ENCODE measurements around the gene CRK. TPM values are rescaled to one million over a fixed set of nuclear protein-coding genes. Genes with fewer than 3 reads are reported as not detected.

Gene CRK
- total and polyA plus RNA-seq, 2 of the 4 experiments (the other 2 are of a cell fraction): 57.6 to 100 TPM

GRCh38 chr17:1440921-1441320, 15.1 kb downstream of the CRK start:
- H3K9ac ChIP-seq (ENCODE audit: low read depth, low read length): no peak overlapping the region
- H4K20me1 ChIP-seq (ENCODE audit: insufficient read depth, low read length): peaks cover 82% of the 10 kb centered on the region
- peak overlapping the region; percentile 24; the same call in 1 of the 2 replicates for H3K4ac ChIP-seq (ENCODE audit: low read depth, low read length)
- POLR2A ChIA-PET (ENCODE audit: unreplicated experiment): no interaction called here
- H4K91ac ChIP-seq (ENCODE audit: insufficient read depth, low read depth, low read length): no peak overlapping the region
- no peak overlapping the region for H2BK15ac ChIP-seq (ENCODE audit: low read depth, low read length)
- H3K27ac ChIP-seq (ENCODE audit: insufficient read depth, low read length): no peak overlapping the region
- intact Hi-C loops (cut with micrococcal nuclease): no loop called here
- in situ Hi-C loops (cut with MboI; ENCODE audit: low sequenced_read_pairs): no loop called here
- no peak overlapping the region for H3K56ac ChIP-seq (ENCODE audit: extremely low read depth, insufficient read depth, low read length)
- no peak overlapping the region for H2AK5ac ChIP-seq (ENCODE audit: low read depth, low read length)
- peaks cover 19% of the 10 kb centered on the region for H3K36me3 ChIP-seq (ENCODE audit: control insufficient read depth, insufficient read depth, low read length)
- dilution Hi-C loops (cut with HindIII; ENCODE audit: low sequenced_read_pairs, unreplicated experiment): no loop called here
- peaks cover 15% of the 10 kb centered on the region for H3K4me1 ChIP-seq (ENCODE audit: control insufficient read depth, insufficient read depth, low read length)
- H3K14ac ChIP-seq (replicated peaks; ENCODE audit: low read depth, low read length): no peak overlapping the region
- no peak overlapping the region for H4K8ac ChIP-seq (ENCODE audit: low read depth in 2 of 2, low read length in 2 of 2)
- no peak overlapping the region for H4K5ac ChIP-seq (ENCODE audit: low read depth, low read length)
- H2AK9ac ChIP-seq (replicated peaks; ENCODE audit: low read depth, low read length, poor library complexity): no peak overlapping the region
- H3K9me1 ChIP-seq (ENCODE audit: insufficient read depth, low read length): peaks cover 17% of the 10 kb centered on the region
- no peak overlapping the region for H2BK20ac ChIP-seq (ENCODE audit: low read depth, low read length)
- no peak overlapping the region for H3K4me3 ChIP-seq (ENCODE audit: insufficient read depth, low read depth, low read length)
- H3K23ac ChIP-seq (ENCODE audit: low read depth, low read length): no peak overlapping the region
- no peaks in the 10 kb centered on the region for H3K9me3 ChIP-seq (ENCODE audit: control insufficient read depth, insufficient read depth, low read length)
- H2AFZ ChIP-seq (replicated peaks; ENCODE audit: low read length, poor library complexity): no peak overlapping the region
- H3K79me1 ChIP-seq (ENCODE audit: low read depth in 1 of 2, low read length in 2 of 2): peaks cover 9 to 59% of the 10 kb centered on the region in 2 experiments
- DNase-seq (no peak), ATAC-seq (ENCODE audit: low read depth) (no peak)
- no peaks in the 10 kb centered on the region for H3K27me3 ChIP-seq (ENCODE audit: control insufficient read depth, insufficient read depth, low read length)
- H3K18ac ChIP-seq (ENCODE audit: low read depth, low read length): no peak overlapping the region
- peak overlapping the region; percentile 11 for H2BK5ac ChIP-seq (ENCODE audit: low read depth, low read length, poor library complexity, severe bottlenecking)
- no peak for TF ChIP-seq RFX5 (IDR thresholded peaks at IDR 0.05; ENCODE audit: low read depth, low read length)
- TF ChIP-seq ELK1 (IDR thresholded peaks at IDR 0.05; ENCODE audit: borderline replicate concordance, low read depth, low read length): no peak
- TF ChIP-seq SMC3 (IDR thresholded peaks at IDR 0.05; ENCODE audit: low read depth, low read length): no peak
- no peak for TF ChIP-seq CHD1 (IDR thresholded peaks at IDR 0.05; ENCODE audit: low read depth, low read length)
- no peak for TF ChIP-seq MXI1 (IDR thresholded peaks at IDR 0.05; ENCODE audit: borderline replicate concordance, low read depth, low read length)
- TF ChIP-seq BHLHE40 (IDR thresholded peaks at IDR 0.05; ENCODE audit: low read depth, low read length): no peak
- no peak for TF ChIP-seq POLR2A (IDR thresholded peaks at IDR 0.05; ENCODE audit: low read depth, low read length)
- no peak for TF ChIP-seq CTCF (conservative IDR thresholded peaks at IDR 0.05; ENCODE audit: low read depth, low read length)
- TF ChIP-seq FOS (IDR thresholded peaks at IDR 0.05; ENCODE audit: low read depth, low read length): no peak
- no peak for TF ChIP-seq RAD21 (IDR thresholded peaks at IDR 0.05; ENCODE audit: low read length)
- no peak for TF ChIP-seq USF2 (IDR thresholded peaks at IDR 0.05; ENCODE audit: low read depth, low read length)
- no peak for TF ChIP-seq MAFK (IDR thresholded peaks at IDR 0.05; ENCODE audit: low read depth, low read length)
- TF ChIP-seq NFE2L2 (IDR thresholded peaks at IDR 0.05; ENCODE audit: low read depth, low read length): no peak
- no peak for TF ChIP-seq MAZ (IDR thresholded peaks at IDR 0.05; ENCODE audit: borderline replicate concordance, low read depth, low read length)
- no peak for TF ChIP-seq CEBPB (IDR thresholded peaks at IDR 0.05; ENCODE audit: low read depth, low read length)
- WGBS, 2 experiments (ENCODE audit: extremely low coverage in 2 of 2, insufficient read length in 1 of 2): no CpG with 5 or more reads among the region's 8 CpGs
- H2BK120ac ChIP-seq (ENCODE audit: low read depth, low read length): no peak overlapping the region
- no peak overlapping the region for H3K4me2 ChIP-seq (ENCODE audit: low read depth, low read length)
- CTCF ChIA-PET: no interaction called here
- BruUV-seq (replicated peaks): no TSS peak
